HFF-Myc (cell line): ENCODE measurements around the gene STAG1.
"Not testable (repeated sequence)": the region's sequence is repeated elsewhere in the genome, so short reads cannot be mapped to it uniquely, and the experiment has no call there.

ENCODE experiments used
- DNase-seq: peaks from one replicate; pipeline ENCODE4 v3.0.0-alpha.2; 2011; ENCODE audit warnings: low read depth; ENCODE audit errors: extremely low read depth
- H3K4me3 ChIP-seq: replicated peaks from 2 replicates; pipeline ENCODE4 v1.5.1; 2011; ENCODE audit warnings: low read depth, mild to moderate bottlenecking, control low read depth, low read length
- TF ChIP-seq, protein P1 (sequence below): IDR thresholded peaks from 2 replicates; pipeline ENCODE4 v1.5.1; 2012; ENCODE audit warnings: mild to moderate bottlenecking, low read depth, low read length, control low read depth; ENCODE audit errors: missing control alignments

Gene STAG1

DNA sequence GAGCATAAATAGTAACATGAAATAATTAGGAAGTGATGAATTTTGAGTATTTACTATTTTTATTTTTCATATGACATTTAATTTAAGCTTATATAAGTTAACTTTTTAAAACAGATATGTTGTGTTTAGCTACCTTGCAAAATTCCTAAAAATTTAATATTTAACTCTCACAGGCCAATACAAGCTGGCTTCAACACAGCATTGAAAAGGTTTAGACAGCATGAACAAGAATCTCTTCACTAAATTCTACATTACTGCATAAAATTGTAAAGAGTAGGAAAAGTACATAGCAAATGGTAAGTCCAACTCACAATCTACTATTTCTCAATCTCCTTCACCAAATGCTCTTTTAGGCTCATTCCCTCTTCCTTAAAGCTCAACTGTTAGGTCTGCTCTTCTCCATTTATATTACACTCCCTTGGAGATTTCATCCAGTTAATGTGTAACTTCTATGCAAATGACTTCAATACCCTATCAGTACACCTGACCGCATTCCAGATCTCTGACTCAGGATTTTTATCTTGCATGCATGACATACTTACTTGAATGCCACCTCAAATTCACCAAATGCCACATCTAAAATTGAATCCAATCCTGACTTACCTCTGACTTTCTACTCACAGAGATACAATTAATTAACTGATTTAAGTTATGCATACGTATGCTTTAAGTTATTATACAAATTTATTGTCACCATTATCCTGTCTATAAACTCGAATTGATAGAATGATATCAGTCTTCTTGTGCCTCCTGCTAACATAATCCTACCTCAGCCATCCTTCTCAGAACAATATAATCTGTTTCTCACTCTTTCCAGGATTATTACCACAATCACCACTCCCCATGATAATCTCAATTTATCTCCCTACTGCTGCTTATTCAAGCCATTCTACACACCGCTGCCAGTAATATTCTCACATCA lies 127.0 kb downstream of the STAG1 start:
- no peak for DNase-seq
- no peak overlapping the region for H3K4me3 ChIP-seq
- TF ChIP-seq, protein P1, sequence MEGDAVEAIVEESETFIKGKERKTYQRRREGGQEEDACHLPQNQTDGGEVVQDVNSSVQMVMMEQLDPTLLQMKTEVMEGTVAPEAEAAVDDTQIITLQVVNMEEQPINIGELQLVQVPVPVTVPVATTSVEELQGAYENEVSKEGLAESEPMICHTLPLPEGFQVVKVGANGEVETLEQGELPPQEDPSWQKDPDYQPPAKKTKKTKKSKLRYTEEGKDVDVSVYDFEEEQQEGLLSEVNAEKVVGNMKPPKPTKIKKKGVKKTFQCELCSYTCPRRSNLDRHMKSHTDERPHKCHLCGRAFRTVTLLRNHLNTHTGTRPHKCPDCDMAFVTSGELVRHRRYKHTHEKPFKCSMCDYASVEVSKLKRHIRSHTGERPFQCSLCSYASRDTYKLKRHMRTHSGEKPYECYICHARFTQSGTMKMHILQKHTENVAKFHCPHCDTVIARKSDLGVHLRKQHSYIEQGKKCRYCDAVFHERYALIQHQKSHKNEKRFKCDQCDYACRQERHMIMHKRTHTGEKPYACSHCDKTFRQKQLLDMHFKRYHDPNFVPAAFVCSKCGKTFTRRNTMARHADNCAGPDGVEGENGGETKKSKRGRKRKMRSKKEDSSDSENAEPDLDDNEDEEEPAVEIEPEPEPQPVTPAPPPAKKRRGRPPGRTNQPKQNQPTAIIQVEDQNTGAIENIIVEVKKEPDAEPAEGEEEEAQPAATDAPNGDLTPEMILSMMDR = no peak

- no peak for DNase-seq
- TF ChIP-seq, protein P1 = no peak
- no peak overlapping the region for H3K4me3 ChIP-seq
Observed at GRCh38 chr3:136624371-136624770, 127.8 kb downstream of the STAG1 start.

DNA sequence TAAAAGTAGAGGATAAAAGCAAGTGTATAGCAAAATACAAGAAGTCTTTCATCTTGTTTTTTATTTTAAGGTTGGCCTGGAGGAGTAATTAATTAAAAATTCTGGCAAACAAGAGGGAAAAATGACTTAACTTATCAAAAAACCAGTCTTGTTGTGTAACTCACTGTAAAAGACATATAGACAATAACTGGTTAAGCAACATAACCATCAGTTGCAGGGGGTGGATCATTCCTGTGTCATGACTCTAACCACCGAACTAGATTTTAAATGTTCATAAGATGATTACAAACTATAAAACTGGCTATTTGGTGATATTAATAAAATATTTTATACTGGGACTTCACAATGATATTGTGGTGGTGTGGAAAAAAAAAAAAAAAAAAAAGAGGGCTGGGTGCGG lies 130.6 kb downstream of the STAG1 start:
- no peak for DNase-seq
- TF ChIP-seq, protein P1 = no peak
- no peak overlapping the region for H3K4me3 ChIP-seq

GRCh38 chr3:136620436-136620835 lies 131.7 kb downstream of the STAG1 start:
- DNase-seq = no peak
- TF ChIP-seq, protein P1 = no peak
- H3K4me3 ChIP-seq = no peak overlapping the region

DNA sequence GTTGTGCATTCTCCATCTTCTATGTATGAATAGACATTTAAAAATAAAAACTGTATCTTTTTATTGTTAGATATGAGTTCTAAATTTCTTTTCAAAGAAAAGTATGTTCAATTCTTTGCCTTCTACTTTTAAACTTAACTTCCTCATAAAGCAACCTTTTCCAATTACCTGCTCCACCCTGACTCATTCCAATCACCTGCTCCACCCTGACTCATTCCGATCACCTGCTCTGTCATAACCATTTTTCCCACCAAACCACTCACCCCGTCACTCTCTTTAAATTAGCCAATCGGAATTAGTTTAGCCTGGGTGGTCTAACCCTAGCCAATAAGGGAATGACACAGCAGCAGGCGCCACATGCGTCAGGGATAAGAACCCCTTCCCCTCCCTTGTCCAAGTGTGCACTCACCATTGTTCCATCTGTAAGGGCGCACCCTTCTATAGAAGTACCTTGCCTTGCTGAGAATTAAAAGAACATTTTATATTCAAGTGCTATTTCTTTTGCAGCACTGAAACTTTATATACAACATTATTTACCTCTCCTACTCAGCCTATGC lies 134.1 kb downstream of the STAG1 start:
- not testable (repeated sequence) for DNase-seq, H3K4me3 ChIP-seq

- DNase-seq = no peak
- H3K4me3 ChIP-seq = no peak overlapping the region
- TF ChIP-seq, protein P1 = no peak
Observed at GRCh38 chr3:136617198-136617597, 135.0 kb downstream of the STAG1 start.

DNA sequence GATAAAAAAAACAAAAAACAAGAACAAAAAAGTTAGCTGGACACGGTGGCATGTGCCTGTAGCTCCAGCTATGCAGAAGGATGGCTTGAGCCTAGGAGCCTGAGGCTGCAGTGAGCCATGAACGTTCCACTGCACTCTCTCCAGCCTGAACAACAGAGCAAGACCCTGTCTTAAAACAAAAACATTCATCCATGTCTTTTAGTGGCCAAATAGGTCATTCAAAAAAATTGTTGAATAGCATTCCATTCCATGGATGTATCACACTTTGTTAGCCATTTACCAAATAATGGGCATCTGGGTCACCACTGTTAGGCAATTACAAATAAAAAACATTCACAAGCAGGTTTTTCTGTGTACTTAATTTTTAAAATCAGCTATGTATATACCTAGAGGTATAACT lies 139.7 kb downstream of the STAG1 start:
- TF ChIP-seq, protein P1 = no peak
- no peak for DNase-seq
- no peak overlapping the region for H3K4me3 ChIP-seq
